Caco-2 (cell line): ENCODE data around the gene OR10A2. TPM values are rescaled to one million over a fixed set of nuclear protein-coding genes. Genes with fewer than 3 reads are reported as not detected.

Source experiments
- BruUV-seq: library from RNA; stranded (reverse); fragments of 400-500 nt; replicated peaks from 2 replicates; lab custom pipeline; 2021; lab: Mats Ljungman, UMichigan
- CTCF ChIA-PET: fragments of 300-600 bp; sonication (Branson Sonifier 250); formaldehyde crosslinking; loops from one replicate; lab custom pipeline; 2022; ENCODE audit warnings: antibody characterized with exemption; lab: Charles Lee
- POLR2A ChIA-PET: fragments of 300-600 bp; sonication (Branson Sonifier 250); formaldehyde crosslinking; loops from one replicate; lab custom pipeline; 2022; ENCODE audit warnings: antibody characterized with exemption; lab: Charles Lee
- DNase-seq, 2 experiments: peaks; one replicate each; pipeline versions ENCODE4 v3.0.0 to v3.0.0-alpha.2; 2020 to 2022
- H3K27me3 ChIP-seq: replicated peaks from 2 replicates; pipeline ENCODE4 v1.6.0; 2011; ENCODE audit warnings: low read length; ENCODE audit not compliant: control insufficient read depth, insufficient read depth
- H3K36me3 ChIP-seq: 2 replicates; pipeline ENCODE4 v1.5.1; 2011; ENCODE audit warnings: low read length; ENCODE audit not compliant: control insufficient read depth, insufficient read depth
- H3K4me1 ChIP-seq: fragments of 250-450 bp; sonication (Bioruptor Pico); 2 replicates; pipeline ENCODE4 v1.5.1; 2020; ENCODE audit warnings: mild to moderate bottlenecking
- H3K4me3 ChIP-seq: 2 replicates; pipeline ENCODE4 v1.5.1; 2011; ENCODE audit warnings: low read depth, mild to moderate bottlenecking, control low read depth, low read length
- H3K9me3 ChIP-seq: fragments of 250-450 bp; sonication (Bioruptor Pico); 2 replicates; pipeline ENCODE4 v1.5.1; 2020; ENCODE audit warnings: mild to moderate bottlenecking, moderate library complexity
- H3K27ac Mint-ChIP-seq: one replicate; pipeline ENCODE4 v1.8.0; 2022; ENCODE audit warnings: mixed read lengths; ENCODE audit not compliant: unreplicated experiment
- H3K27me3 Mint-ChIP-seq: one replicate; pipeline ENCODE4 v1.8.0; 2022; ENCODE audit warnings: mixed read lengths; ENCODE audit not compliant: insufficient read depth, unreplicated experiment
- H3K36me3 Mint-ChIP-seq: one replicate; pipeline ENCODE4 v1.8.0; 2022; ENCODE audit warnings: mild to moderate bottlenecking, mixed read lengths; ENCODE audit not compliant: insufficient read depth, unreplicated experiment
- H3K4me1 Mint-ChIP-seq: one replicate; pipeline ENCODE4 v1.8.0; 2022; ENCODE audit warnings: low read depth, mixed read lengths; ENCODE audit not compliant: unreplicated experiment
- H3K4me3 Mint-ChIP-seq: one replicate; pipeline ENCODE4 v1.8.0; 2022; ENCODE audit warnings: mild to moderate bottlenecking, moderate library complexity, mixed read lengths; ENCODE audit not compliant: unreplicated experiment
- H3K9me3 Mint-ChIP-seq: one replicate; pipeline ENCODE4 v1.8.0; 2022; ENCODE audit warnings: mixed read lengths; ENCODE audit not compliant: unreplicated experiment
- CTCF ChIP-seq, 2 experiments: fragments of 200-600 bp in 1 of 2; IDR thresholded peaks; 1 replicate in 1 of 2; 2 replicates in 1 of 2; pipeline versions ENCODE4 v1.5.1 to v1.8.0; 2011 to 2022; ENCODE audit warnings: antibody characterized with exemption in 1 of 2, control low read depth in 1 of 2, inconsistent platforms in 1 of 2, low read depth in 1 of 2, low read length in 1 of 2, mild to moderate bottlenecking in 1 of 2, moderate library complexity in 1 of 2; ENCODE audit not compliant: insufficient read depth in 1 of 2, severe bottlenecking in 1 of 2, unreplicated experiment in 1 of 2
- intact Hi-C: fragments of 100-400 bp; cut with micrococcal nuclease; formaldehyde crosslinking; loops from one replicate; pipeline ENCODE4 v1.10.0; 2022; ENCODE audit not compliant: unreplicated experiment
- total RNA-seq: library from RNA; stranded (reverse); gene quantifications from 2 replicates; pipeline ENCODE4 v1.2.3, GENCODE V29; 2022

OR10A2 gene
- total RNA-seq, 1 experiment from 2014 or later = not detected

- H3K27ac Mint-ChIP-seq = no peak overlapping the region
- H3K4me3 ChIP-seq = no peak overlapping the region
- ChIA-PET POLR2A (no interaction called here), CTCF (no interaction called here)
- intact Hi-C loops = no loop called here
- no peaks in the 10 kb centered on the region for H3K9me3 ChIP-seq
- no peak for TF ChIP-seq CTCF (IDR thresholded peaks at IDR 0.05; ENCODE audit: insufficient read depth in 1 of 2, low read depth in 1 of 2, low read length in 1 of 2, severe bottlenecking in 1 of 2, unreplicated experiment in 1 of 2)
- H3K4me3 Mint-ChIP-seq = no peak overlapping the region
- no peaks in the 10 kb centered on the region for H3K36me3 Mint-ChIP-seq
- H3K36me3 ChIP-seq = no peaks in the 10 kb centered on the region
- DNase-seq = no peak
- H3K27me3 Mint-ChIP-seq = peaks cover 5% of the 10 kb centered on the region
- H3K4me1 Mint-ChIP-seq = no peaks in the 10 kb centered on the region
- no peaks in the 10 kb centered on the region for H3K9me3 Mint-ChIP-seq
- no peaks in the 10 kb centered on the region for H3K4me1 ChIP-seq
- H3K27me3 ChIP-seq = 0 out of 2 replicates have a peak, but pooled peaks cover 2% of the 10 kb centered on the region
- no TSS peak for BruUV-seq
These were observed 34.8 kb upstream of the OR10A2 start for GRCh38 chr11:6828103-6828502.

GRCh38 chr11:6833356-6833755, 29.5 kb upstream of the OR10A2 start:
- Mint-ChIP-seq H3K4me1 (no peaks in the 10 kb centered on the region), H3K27me3 (peaks cover 5% of the 10 kb centered on the region), H3K9me3 (no peaks in the 10 kb centered on the region), H3K27ac (no peak overlapping the region), H3K4me3 (no peak overlapping the region), H3K36me3 (no peaks in the 10 kb centered on the region)
- no TSS peak for BruUV-seq
- POLR2A ChIA-PET = no interaction called here
- H3K4me3 ChIP-seq = no peak overlapping the region
- CTCF ChIA-PET = interaction anchor here (0.8 kb wide), 1 partner anchor 21 kb away, joined by 3 read pairs; no protein-coding TSS in a partner anchor
- no peaks in the 10 kb centered on the region for H3K36me3 ChIP-seq
- no peaks in the 10 kb centered on the region for H3K4me1 ChIP-seq
- TF ChIP-seq CTCF (IDR thresholded peaks at IDR 0.05; ENCODE audit: insufficient read depth in 1 of 2, low read depth in 1 of 2, low read length in 1 of 2, severe bottlenecking in 1 of 2, unreplicated experiment in 1 of 2) = no peak
- H3K27me3 ChIP-seq = no peaks in the 10 kb centered on the region
- no peaks in the 10 kb centered on the region for H3K9me3 ChIP-seq
- intact Hi-C loops = no loop called here
- DNase-seq = no peak

DNA sequence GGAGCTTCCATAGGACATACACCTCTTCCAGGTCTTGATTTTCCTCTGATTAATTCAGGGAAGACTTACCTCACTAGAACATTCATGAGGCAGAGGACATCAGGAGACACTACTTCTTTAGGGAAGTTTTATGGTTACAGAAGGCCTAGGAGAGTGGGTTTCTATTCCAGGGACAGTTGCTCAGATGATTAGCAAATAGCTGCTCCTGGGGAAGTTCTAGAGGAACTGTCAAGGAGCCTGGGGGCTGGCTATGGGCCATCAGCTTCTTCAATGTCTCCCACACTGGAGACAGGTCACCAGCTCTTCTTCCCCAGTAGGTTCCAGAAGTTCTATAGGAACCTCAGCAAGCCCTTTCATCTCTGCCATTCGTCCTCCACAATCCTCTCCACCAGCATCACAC, 28.8 kb upstream of the OR10A2 start:
- no peak overlapping the region for H3K4me3 Mint-ChIP-seq
- H3K4me1 Mint-ChIP-seq = no peaks in the 10 kb centered on the region
- Histone ChIP-seq H3K36me3 (no peaks in the 10 kb centered on the region), H3K9me3 (no peaks in the 10 kb centered on the region), H3K4me1 (no peaks in the 10 kb centered on the region), H3K4me3 (no peak overlapping the region), H3K27me3 (no peaks in the 10 kb centered on the region)
- POLR2A ChIA-PET = no interaction called here
- no peaks in the 10 kb centered on the region for H3K9me3 Mint-ChIP-seq
- intact Hi-C loops = no loop called here
- CTCF ChIA-PET = interaction anchor here (0.8 kb wide), 1 partner anchor 21 kb away, joined by 3 read pairs; no protein-coding TSS in a partner anchor
- TF ChIP-seq CTCF (IDR thresholded peaks at IDR 0.05; ENCODE audit: insufficient read depth in 1 of 2, low read depth in 1 of 2, low read length in 1 of 2, severe bottlenecking in 1 of 2, unreplicated experiment in 1 of 2) = no peak
- no peaks in the 10 kb centered on the region for H3K36me3 Mint-ChIP-seq
- H3K27me3 Mint-ChIP-seq = peaks cover 5% of the 10 kb centered on the region
- H3K27ac Mint-ChIP-seq = no peak overlapping the region
- no TSS peak for BruUV-seq
- no peak for DNase-seq
